ENCODE measurements around the gene ASCC1.
A peak's percentile ranks its signal among the peaks of the same experiment; 100 is the strongest.

ASCC1 gene

DNA sequence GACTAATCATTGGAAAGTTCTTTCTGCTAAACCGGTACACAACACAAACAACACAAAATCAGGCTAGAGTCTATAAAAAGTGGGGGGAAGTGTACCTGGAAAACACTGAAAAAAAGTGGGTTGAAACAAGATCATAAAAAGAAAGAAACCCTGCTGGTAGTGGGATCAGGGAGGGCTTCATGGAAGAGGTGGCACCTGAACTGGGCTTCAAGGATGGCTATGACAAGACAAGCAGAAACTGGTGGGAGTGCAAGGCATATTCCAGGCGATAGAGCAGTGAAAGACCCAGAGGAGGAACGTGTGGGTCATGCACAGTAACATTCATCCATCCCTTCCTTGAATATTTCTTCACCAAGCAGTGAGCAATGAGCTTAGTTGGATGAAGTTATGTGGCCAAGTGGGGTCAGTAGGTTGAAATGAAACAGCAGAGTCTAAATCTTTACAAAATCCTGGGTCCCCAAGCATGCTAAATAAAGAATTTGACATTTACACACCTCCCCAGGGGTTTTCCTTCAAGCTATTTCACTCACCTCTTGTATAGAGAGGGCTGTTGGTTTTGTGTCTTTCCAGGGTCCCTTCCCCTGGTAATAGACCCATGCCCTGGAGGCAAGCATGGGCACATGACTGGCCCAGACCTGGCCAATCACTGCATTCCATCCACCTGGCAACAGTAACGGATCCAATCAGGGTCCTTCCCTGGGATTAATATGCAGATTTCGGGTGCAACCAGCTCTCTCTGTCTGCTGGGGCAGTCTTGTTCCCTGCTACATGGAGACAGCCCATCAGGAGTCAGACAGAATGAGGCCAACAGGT is 165.9 kb downstream of the ASCC1 start:
- no peak overlapping the region for H3K27ac ChIP-seq (ENCODE audit: low read depth, low read length, severe bottlenecking)
- H3K4me1 ChIP-seq (ENCODE audit: control insufficient read depth, insufficient read depth, low read length, poor library complexity, severe bottlenecking), result no peaks in the 10 kb centered on the region
- 87 to 94% methylated on average over 2 to 3 of the region's 5 CpGs for WGBS, 2 experiments (ENCODE audit: insufficient coverage in 2 of 2)
- H3K9me3 ChIP-seq (ENCODE audit: control insufficient read depth, low read length), result peaks cover 10% of the 10 kb centered on the region
- no peaks in the 10 kb centered on the region for H3K36me3 ChIP-seq (ENCODE audit: control insufficient read depth, insufficient read depth, low read length)
- H3K4me3 ChIP-seq (ENCODE audit: extremely low read depth, insufficient read depth, low read length, poor library complexity, severe bottlenecking), result no peak overlapping the region

DNA sequence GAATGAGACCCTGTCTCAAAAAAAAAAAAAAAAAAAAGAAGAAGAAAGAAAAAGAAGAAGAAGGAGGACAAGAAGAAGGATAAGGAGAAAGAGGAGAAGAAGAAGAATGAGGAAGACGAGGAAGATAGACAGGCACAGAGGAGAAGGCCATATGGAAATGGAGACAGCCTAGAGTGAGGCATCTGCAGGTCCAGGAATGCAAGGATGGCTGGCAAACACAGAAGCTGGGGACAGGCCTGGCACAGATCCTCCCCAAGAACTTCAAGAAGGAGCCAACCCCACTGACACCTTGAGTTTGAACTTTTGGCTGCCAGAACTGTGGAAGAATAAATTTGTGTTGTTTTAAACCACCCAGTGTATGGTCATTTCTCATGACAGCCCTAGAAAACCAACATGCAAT is 166.6 kb downstream of the ASCC1 start:
- Histone ChIP-seq H3K9me3 (ENCODE audit: control insufficient read depth, low read length) (peaks cover 10% of the 10 kb centered on the region), H3K36me3 (ENCODE audit: control insufficient read depth, insufficient read depth, low read length) (no peaks in the 10 kb centered on the region), H3K27ac (ENCODE audit: low read depth, low read length, severe bottlenecking) (no peak overlapping the region), H3K4me3 (ENCODE audit: extremely low read depth, insufficient read depth, low read length, poor library complexity, severe bottlenecking) (no peak overlapping the region), H3K4me1 (ENCODE audit: control insufficient read depth, insufficient read depth, low read length, poor library complexity, severe bottlenecking) (peaks cover 5% of the 10 kb centered on the region)
- WGBS, 2 experiments (ENCODE audit: insufficient coverage in 2 of 2), result 57 to 86% methylated on average over 1 of the region's 1 CpG

DNA sequence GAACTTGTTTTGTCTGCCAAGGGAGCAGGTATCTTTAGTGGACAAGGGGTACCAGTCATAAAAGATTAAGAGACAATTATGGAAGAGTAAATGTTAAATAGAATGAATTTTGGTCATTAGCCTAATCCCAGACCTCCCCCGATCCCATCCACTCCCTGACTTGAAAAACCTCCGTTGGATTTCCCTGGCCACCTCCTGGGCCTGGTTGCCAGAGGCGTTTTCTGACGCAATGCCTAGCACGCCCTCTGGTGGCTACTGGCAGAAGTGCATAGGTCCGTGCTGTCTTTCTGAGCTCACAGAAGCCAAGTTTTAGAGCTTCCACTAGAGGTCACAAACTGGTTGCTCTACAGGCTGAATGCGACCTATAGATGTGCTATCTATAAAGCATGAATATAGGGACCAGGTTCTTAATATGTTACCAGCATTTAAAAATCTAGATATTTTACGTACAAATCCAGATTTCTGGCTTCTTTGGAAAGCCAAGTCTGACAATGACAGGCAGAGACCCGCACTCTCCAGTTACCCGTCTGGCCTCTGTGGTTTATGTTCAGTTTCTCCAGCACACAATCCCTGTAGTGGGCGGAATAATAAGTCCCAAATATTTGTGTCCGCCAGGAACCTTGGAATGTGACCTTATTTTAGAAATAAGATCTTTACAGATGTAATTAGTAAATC is 167.5 kb downstream of the ASCC1 start:
- peak overlapping the region; percentile 37 for H3K27ac ChIP-seq (ENCODE audit: low read depth, low read length, severe bottlenecking)
- WGBS, 2 experiments (ENCODE audit: insufficient coverage in 2 of 2), result 14 to 28% methylated on average over 7 to 9 of the region's 12 CpGs
- H3K4me3 ChIP-seq (ENCODE audit: extremely low read depth, insufficient read depth, low read length, poor library complexity, severe bottlenecking), result no peak overlapping the region
- no peaks in the 10 kb centered on the region for H3K36me3 ChIP-seq (ENCODE audit: control insufficient read depth, insufficient read depth, low read length)
- H3K4me1 ChIP-seq (ENCODE audit: control insufficient read depth, insufficient read depth, low read length, poor library complexity, severe bottlenecking), result peaks cover 13% of the 10 kb centered on the region
- peaks cover 10% of the 10 kb centered on the region for H3K9me3 ChIP-seq (ENCODE audit: control insufficient read depth, low read length)

All from mesodermal cell (in vitro differentiated cells).